ENCODE data around the gene PAPPA. TPM values are rescaled to one million over a fixed set of nuclear protein-coding genes. Genes with fewer than 3 reads are reported as not detected.

The PAPPA gene, protein sequence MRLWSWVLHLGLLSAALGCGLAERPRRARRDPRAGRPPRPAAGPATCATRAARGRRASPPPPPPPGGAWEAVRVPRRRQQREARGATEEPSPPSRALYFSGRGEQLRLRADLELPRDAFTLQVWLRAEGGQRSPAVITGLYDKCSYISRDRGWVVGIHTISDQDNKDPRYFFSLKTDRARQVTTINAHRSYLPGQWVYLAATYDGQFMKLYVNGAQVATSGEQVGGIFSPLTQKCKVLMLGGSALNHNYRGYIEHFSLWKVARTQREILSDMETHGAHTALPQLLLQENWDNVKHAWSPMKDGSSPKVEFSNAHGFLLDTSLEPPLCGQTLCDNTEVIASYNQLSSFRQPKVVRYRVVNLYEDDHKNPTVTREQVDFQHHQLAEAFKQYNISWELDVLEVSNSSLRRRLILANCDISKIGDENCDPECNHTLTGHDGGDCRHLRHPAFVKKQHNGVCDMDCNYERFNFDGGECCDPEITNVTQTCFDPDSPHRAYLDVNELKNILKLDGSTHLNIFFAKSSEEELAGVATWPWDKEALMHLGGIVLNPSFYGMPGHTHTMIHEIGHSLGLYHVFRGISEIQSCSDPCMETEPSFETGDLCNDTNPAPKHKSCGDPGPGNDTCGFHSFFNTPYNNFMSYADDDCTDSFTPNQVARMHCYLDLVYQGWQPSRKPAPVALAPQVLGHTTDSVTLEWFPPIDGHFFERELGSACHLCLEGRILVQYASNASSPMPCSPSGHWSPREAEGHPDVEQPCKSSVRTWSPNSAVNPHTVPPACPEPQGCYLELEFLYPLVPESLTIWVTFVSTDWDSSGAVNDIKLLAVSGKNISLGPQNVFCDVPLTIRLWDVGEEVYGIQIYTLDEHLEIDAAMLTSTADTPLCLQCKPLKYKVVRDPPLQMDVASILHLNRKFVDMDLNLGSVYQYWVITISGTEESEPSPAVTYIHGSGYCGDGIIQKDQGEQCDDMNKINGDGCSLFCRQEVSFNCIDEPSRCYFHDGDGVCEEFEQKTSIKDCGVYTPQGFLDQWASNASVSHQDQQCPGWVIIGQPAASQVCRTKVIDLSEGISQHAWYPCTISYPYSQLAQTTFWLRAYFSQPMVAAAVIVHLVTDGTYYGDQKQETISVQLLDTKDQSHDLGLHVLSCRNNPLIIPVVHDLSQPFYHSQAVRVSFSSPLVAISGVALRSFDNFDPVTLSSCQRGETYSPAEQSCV (N-terminal part only)
- total RNA-seq: 5.6 TPM

DNA sequence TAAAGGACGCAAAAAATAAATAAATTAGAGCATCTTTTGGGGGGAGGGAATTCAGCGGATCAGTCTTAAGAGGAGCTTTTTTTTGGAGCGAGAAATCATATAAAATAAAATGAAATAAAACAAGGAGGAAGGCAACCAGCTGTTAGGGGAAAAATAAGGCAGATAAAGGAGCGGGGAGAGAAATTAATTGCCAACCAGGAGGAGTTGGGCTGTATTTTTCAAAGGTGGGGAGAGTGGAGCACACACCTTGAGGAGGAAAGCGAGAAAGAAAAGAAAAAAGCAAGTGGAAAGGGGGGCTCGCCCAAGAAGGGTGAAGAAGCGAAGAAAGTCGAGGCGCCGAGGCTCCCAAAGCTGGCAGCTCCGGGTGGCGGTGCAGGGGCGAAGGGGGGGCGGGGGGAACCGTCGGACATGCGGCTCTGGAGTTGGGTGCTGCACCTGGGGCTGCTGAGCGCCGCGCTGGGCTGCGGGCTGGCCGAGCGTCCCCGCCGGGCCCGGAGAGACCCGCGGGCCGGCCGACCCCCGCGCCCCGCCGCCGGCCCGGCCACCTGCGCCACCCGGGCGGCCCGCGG, at the start of gene PAPPA:
PAPPA (plus strand) TSS at position 27 of the 569 bp plus-strand sequence; CDS start at position 409, 382 bp downstream.
- no peak for DNase-seq (ENCODE audit: low spot score)

DNA sequence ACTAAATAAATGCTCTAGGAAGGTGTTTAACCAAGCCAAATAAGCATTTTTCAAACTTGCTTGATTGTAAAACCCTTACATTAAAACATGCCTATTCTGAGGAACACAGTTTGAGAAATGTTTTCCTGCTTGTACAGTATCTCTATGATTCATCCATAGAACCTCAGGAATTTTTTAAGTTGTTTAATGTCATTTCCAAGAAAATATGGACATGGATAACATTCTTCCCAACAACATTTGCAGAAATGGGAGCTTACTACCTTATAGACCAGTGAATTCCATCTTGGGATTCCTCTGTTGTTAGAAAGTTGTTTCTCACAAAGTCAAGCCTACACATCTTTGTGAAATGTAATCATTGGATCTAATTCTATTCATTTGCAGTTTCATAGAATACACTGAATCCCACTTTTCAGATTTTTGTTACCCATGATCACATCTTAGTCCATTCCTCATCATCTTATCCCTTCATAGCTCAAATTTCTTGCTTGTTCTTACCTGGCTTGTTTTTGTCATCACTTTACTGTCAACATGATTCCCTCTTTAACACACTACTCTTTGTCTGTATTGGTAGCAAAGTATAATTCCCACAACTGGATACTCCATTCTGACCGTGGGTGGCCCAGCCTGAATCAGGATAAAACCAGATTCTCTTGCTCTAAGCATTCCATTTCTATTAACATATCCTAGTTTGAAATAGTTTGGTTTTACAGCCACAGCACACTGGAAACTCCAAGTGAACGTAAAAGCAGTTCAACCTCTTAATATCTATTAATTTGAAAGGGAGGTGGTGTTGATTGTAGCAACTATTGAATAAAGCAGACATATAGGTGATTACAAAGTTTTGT, 49.4 kb upstream of the PAPPA start:
- DNase-seq (ENCODE audit: low spot score): no peak

DNA sequence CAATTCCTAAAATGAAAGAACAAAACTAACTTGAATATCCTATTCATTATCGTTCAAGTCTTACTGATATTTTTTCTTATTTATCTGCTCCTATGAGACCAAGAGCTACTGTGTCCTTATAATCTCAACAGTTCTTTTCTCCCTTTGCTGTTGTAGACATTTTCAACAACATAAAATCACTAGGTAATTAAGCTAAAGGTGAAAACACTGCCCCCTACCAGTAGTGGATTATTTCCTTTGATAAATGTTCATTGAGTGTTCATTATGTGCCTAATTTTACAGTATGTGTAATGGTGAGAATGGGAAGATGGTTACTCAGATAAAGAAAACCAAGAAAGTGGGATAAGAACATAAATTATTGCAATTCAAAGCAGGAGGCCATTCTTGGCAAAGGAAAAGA, 41.4 kb upstream of the PAPPA start:
- no peak for DNase-seq (ENCODE audit: low spot score)

DNA sequence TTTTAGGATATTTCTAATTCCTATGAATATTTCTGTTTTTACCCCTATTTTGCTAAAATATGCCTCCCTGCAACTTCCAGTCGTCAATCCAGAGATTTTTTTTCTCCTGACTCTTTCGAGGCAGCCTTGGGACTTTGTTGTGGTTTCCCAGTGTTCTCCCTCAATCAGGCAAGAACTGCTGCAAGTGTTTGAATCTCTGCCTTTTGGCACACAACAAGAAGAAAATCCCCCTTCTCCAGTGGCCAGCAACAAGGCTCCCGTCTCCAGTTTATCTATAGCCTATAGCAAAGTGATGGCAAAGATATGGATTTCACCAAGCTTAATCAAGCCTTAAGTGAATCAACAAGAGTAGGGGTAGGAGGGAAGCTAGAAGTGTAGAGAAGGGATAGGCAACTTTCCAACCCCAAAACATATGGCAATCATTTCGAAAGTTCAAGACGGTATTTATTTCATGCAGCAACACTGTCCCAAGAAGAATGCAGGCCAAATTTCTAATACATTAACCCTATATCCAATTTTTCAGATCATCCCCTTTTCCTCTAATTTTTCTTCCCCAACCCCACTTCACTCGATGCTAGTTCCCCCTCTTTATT, 37.7 kb upstream of the PAPPA start:
- no peak for DNase-seq (ENCODE audit: low spot score)

DNA sequence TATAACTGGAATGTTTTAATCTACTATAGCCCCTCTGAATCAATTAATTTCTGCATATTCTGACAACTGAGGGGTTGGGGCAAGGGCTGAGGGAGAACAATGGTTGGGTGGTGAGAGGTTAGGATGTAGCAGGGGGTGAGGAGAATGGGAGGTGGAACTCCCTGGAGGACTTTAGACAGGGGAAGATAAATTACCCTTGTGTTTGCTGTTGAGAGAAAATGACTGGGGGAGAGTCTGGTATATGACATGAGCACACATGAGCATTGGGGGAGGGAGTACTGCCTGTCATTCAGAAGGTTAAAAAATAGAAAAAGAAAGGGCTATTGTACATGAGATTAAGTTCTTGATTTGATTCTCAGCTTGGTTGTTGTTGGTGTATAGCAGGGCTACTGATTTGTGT, 37.2 kb upstream of the PAPPA start:
- DNase-seq (ENCODE audit: low spot score): no peak

DNA sequence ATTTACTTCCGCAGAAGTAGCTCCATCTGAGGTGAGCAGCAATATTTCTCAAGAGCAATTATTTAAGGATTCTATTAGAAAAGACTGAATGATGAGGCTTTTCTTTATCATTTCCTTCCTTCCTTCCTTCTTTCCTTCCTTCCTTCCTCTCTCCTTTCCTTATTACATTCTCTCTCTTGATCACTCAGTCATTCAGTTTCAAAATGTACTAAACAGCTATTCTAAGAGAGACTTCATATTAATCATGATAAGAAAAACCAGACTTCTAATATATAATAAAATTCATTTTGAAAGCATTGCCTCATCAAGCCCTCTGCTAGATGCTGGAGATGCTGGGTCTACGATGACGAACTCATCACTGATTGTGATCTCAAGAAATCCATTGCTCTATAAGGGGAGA, 30.4 kb upstream of the PAPPA start:
- no peak for DNase-seq (ENCODE audit: low spot score)

DNA sequence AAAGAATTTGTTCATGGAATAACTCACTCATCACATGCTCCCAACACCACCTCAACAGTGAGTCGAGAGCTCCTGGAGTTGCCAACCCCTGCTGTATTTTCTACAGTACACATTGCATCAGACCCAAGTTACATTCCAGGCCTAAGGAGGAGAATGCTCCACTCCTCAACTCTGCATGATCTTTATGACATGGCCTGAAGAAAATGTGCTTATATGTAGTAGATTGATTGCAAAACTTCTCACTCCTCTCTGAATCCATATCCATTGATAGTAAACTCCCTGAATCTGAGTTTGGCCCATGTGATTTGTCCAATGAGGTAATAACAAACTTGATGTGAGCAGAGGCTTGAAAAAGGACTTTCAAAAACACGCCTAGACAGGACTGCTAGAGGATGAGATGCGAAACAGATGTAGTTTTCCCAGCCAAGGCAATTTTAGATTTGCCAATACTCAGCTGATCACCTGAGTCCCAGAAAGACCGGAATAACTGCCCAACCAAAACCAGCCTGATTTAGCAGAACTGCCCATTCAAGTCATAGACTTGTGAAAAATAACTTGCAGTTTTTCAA, 29.0 kb upstream of the PAPPA start:
- no peak for DNase-seq (ENCODE audit: low spot score)

DNA sequence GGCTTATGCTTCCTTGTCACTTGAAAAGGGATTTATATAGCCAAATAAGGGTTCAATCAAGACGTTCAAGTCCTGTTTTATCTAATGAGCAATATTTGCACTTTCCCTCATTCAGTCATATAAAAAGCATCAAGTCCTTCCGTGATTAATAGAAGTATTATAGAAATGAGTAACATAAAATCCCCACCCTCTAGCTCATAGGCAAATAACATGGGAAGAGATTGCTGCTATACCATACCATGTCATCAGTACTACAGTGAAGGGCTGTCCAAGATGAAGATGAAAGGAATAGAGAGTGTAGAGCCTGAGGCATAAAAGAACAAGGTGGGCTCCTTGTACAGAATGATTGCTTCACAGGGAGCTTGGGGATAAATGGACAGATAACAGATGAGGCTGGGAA, 20.4 kb upstream of the PAPPA start:
- DNase-seq (ENCODE audit: low spot score): no peak

DNA sequence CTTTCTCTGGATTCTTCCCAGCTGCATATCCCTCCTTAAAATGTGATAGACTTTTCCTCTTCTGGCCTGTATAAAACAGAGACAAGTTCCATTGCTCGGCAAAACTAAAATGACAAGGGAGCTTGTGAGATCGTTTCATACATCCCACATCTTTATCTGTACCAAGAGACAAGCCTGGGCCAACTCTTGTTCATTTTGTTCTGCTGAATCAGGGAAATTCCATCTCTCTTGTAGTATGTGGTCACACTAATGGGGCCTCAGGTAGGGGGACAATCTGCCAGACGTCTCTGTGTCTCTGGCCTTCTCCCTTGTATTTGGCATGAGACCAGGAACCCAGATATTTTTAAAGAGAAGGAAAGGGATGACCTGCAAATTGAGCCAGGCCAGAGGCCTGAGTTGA, 18.6 kb upstream of the PAPPA start:
- no peak for DNase-seq (ENCODE audit: low spot score)

DNA sequence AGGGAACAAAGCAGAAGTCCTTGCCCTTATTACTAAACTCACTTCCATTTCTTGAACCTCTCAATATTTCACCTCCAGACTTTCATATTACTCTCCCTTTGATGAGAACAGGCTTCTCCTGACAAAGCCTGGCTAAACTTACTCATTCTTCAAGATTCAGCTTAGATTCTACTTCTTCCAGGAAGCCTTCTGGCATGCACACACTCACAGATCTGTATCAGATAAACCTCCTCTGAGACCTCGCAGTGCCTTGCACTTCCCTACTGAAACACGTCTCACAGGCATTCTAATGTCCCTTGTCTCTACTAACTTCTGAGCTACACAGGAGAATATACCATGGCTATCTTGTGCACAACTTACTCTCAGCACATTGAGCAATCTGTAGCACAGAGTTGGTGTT, 16.6 kb upstream of the PAPPA start:
- DNase-seq (ENCODE audit: low spot score): no peak

DNA sequence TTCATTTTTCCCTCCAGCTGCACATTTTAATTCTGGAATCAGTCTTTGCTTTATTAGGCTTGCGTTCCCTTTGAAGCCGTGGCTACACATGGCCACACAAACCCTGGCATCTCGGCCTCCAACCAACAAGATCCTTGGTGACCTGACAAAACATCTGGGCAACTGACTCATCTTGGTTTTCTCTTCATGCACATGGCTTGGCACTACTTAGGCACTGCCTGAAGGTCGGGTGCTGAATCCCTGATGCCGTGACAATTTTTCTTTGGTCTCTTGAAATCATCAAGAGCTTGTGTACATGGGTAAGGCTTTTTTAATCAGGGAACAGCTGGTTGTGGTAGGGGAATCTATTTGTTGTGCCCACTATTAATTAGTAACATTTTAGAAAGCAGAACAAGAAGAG, 16.0 kb upstream of the PAPPA start:
- DNase-seq (ENCODE audit: low spot score): no peak

DNA sequence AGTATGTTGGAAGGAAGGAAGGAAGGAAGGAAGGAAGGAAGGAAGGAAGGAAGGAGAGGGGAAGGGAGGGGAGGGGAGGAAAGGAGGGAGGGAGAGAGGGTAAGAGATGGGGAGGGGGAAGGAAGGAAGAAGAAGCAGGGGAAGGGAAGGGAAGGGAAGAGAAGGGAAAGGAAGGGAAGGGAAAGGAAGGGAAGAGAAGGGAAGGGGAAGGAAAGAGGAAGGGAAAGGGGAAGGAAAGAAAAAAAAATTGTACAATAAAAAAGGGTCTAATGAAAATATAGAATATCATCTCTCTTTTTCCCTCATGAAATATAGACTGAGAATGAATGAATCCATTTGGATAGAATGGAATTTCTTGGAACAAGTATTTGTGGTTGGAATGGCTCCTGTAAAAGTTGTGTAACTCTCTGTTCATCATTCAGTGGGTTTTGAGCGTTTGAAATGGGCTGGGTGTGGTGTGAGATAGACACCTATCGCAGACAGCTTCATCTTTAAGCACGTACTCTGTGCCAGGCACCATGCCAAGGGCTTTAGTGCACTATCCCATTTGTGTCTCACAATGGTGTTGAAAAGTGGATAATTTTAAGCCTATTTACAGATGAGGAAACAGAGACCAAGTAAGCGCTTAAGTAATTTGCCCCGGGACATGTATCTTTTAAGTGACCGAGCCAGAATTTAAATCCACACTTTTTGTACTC, 11.6 kb upstream of the PAPPA start:
- DNase-seq (ENCODE audit: low spot score): no peak

DNA sequence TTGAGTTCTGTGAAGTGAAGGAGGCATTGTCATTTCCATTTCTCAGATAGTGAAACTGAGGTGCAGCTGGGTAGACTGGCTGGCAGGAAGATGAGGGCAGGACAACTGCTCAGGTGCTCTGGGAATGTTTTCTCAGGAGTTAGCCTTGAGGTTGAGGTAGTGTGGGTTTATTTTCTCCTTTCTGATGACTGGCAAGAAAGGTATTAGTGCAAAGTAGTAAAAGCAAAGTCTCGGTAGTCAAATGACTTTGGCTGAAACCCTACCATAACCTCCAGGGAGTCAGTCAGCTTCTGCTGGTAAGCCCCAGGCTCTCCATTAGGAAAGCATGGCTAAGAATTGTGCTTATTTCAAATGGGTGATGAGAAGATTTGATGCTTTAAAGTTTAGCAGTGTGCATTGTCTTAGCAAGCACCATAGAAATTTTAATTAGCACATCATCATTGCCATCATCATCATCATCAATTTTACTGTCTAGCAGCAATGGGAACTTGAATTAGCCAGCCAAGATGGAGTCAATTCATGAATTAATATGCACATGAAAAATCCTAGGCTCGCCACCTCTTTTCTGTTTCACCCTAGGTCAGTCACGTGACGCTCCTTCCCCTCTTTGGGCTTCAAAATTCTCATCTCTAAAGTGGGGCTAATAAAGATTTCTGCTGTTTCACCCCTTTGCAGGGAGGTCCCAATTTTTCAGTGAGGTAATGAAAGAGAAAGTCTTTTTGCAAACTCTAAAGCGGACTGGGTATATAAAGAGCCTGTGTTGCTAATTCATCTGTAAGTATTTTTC, 10.7 kb upstream of the PAPPA start:
- DNase-seq (ENCODE audit: low spot score): no peak

DNA sequence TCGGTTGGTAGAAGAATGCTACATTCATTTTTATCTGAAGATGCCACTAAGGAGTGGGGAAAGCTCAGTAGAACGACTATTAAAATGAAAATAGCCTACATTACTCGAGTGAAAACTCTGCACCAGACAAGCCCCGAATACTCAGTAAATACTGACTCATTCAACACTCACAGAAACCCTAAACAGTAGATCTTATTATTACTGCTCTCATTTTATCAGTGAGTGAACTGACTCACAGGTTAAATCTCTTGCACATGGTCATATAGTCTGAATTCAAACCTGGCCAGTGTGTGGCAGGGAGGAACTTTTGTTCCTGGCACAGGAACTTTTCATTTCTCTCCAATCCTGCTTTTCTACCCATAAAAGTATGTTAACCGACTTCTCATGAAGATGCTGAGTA, 9.6 kb upstream of the PAPPA start:
- DNase-seq (ENCODE audit: low spot score): no peak

DNA sequence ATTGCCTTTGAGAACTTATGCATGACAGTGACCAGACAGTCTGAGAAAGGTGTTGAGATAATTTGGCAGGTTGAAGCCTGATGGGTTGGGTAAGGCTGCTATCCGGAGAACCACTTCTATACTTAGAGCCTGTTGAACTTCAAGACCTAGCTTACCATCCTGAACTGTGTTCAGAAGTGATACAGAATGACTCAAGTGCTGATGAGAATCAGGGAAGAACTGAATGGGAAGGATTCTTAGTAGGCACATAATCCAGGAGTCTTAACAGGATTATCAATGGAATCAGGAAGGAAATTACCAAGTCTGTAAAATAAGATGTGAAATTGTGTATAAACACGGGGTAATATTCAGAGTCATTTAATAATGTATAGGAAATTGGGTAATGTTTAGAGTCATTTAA, 9.0 kb upstream of the PAPPA start:
- DNase-seq (ENCODE audit: low spot score): no peak

DNA sequence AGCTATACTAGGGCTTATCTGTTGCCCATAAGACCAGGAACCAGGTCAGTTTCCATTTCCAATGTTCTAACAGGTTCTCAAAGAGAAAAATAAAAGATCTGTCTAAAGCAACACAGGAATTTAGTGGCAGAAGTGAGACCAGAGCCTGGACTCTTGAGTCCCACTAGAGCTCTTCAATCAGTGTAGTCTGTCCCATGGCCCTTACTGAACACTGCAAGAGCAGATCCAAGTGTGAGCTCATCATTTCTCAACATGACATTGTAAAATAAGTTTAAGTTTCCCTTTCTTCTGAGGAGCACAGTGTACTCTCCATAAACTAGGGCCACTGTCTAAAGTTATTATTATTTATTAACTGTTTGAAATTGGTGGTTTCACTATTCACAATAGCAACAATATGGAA, 8.6 kb upstream of the PAPPA start:
- DNase-seq (ENCODE audit: low spot score): no peak

DNA sequence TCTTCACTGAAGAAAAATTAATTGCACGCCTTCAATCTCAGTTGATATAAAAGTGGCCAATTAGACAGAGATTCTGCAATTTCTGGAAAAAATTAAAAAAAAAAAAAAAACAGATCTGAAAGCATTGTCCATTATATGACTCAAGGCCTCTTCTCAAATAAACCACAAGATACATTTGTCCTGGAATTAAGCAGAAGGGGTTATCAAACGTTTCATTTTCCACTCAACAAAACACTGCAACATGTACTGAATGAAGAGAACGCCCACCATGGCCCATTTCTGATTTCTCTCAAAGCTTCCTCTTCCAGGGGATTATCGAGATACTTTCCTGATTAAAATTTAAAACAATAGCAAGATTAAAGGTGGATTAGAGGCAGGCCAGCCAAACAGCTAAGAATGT, 5.8 kb upstream of the PAPPA start:
- DNase-seq (ENCODE audit: low spot score): no peak

DNA sequence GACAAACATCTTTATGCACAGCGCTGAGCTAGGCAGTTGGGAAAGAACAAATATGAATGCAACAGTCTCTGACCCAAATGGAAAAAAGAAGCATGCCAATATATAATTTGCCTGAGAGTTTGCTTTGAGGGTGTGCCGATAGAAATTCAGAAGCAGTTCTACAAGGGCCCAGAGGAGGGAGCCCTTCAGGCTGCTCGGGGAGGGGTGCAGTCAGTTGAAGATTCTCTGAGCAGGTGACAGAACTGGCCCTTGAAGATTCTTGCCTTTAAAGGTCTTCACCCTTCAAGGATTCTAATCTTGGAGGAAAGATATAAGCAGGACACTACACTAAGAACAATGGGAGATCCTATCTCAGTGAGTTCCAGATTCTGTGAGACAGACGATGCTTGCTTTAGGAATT, 3.7 kb upstream of the PAPPA start:
- DNase-seq (ENCODE audit: low spot score): no peak

DNA sequence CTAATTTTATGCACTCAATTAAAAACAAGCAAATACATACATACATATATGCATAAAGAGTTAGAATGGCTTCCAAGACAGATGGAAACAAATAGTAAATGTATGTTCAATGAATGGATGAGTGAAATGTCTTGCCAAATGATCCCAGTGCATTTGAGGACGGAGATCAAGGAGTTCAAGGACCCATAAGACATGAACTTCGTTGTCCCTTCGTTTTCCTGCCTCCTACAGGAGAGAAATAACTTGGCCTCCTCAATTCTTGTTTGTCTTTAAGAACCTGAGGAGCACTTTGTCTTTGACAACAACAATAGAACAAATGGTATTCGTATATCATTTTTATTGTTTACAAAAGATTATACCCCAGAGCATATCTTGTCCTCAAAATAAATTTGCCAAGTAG, 2.4 kb upstream of the PAPPA start:
- DNase-seq (ENCODE audit: low spot score): no peak

All from mucosa of gallbladder (tissue), 1 donor.